Panc1 (cell line): ENCODE measurements around the gene ZER1. TPM values are rescaled to one million over a fixed set of nuclear protein-coding genes. Genes with fewer than 3 reads are reported as not detected.
A peak's percentile ranks its signal among the peaks of the same experiment; 100 is the strongest.

Experiments used
- ATAC-seq: fragments of 200-7000 bp; cut with Tn5 transposase; 2 replicates; pipeline ENCODE4 v1.9.1; 2020; ENCODE audit warnings: mild to moderate bottlenecking, moderate library complexity
- BruUV-seq: library from RNA; stranded (reverse); fragments of 400-500 nt; replicated peaks from 2 replicates; lab custom pipeline; 2021; lab: Mats Ljungman, UMichigan
- CTCF ChIA-PET: fragments of 300-600 bp; sonication (Branson Sonifier 250); formaldehyde crosslinking; loops from one replicate; lab custom pipeline; 2022; ENCODE audit warnings: antibody characterized with exemption; lab: Charles Lee
- POLR2A ChIA-PET: fragments of 300-600 bp; sonication (Branson Sonifier 250); formaldehyde crosslinking; loops from one replicate; lab custom pipeline; 2022; ENCODE audit warnings: antibody characterized with exemption; lab: Charles Lee
- DNase-seq: peaks from one replicate; pipeline ENCODE4 v3.0.0-alpha.2; 2010; ENCODE audit warnings: low read depth, low spot score
- H3K27ac ChIP-seq: 2 replicates; pipeline ENCODE4 v1.5.1; 2011; ENCODE audit warnings: mild to moderate bottlenecking, low read length, inconsistent platforms
- H3K27me3 ChIP-seq: fragments of 200-500 bp; sonication (Bioruptor generic); 2 replicates; pipeline ENCODE4 v1.6.0; 2014; ENCODE audit warnings: low read length, inconsistent platforms; ENCODE audit not compliant: control insufficient read depth, insufficient read depth
- H3K36me3 ChIP-seq: fragments of 200-500 bp; sonication (Bioruptor generic); 2 replicates; pipeline ENCODE4 v1.5.1; 2014; ENCODE audit warnings: inconsistent platforms, mild to moderate bottlenecking, low read length, moderate library complexity; ENCODE audit not compliant: control insufficient read depth, insufficient read depth
- H3K4me1 ChIP-seq: 2 replicates; pipeline ENCODE4 v1.5.1; 2011; ENCODE audit warnings: inconsistent platforms, mild to moderate bottlenecking, low read length, moderate library complexity; ENCODE audit not compliant: control insufficient read depth, insufficient read depth
- H3K4me3 ChIP-seq, 2 experiments: 2 replicates each; pipeline ENCODE4 v1.5.1; 2011 to 2012; ENCODE audit warnings: low read depth in 2 of 2, low read length in 2 of 2, mild to moderate bottlenecking in 2 of 2, inconsistent platforms in 1 of 2, moderate library complexity in 1 of 2
- H3K9me3 ChIP-seq: fragments of 200-500 bp; sonication (Bioruptor generic); 2 replicates; pipeline ENCODE4 v1.5.1; 2014; ENCODE audit warnings: low read depth, mild to moderate bottlenecking, inconsistent platforms, low read length, moderate library complexity; ENCODE audit not compliant: control insufficient read depth, insufficient read depth
- POLR2AphosphoS5 ChIP-seq: IDR thresholded peaks from 2 replicates; pipeline ENCODE4 v1.6.1; 2012; ENCODE audit warnings: mild to moderate bottlenecking, low read depth, low read length, moderate library complexity
- REST ChIP-seq, 2 experiments: IDR thresholded peaks; 2 replicates each; pipeline ENCODE4 v1.6.1; 2011 to 2012; ENCODE audit warnings: low read depth in 2 of 2, control low read depth in 1 of 2, low read length in 1 of 2, mild to moderate bottlenecking in 1 of 2, moderate library complexity in 1 of 2; ENCODE audit not compliant: insufficient read depth in 1 of 2
- SIN3A ChIP-seq: IDR thresholded peaks from 2 replicates; pipeline ENCODE4 v1.6.1; 2012; ENCODE audit warnings: low read depth, mild to moderate bottlenecking, low read length, moderate library complexity, borderline replicate concordance; ENCODE audit not compliant: insufficient read depth
- TCF7L2 ChIP-seq: IDR thresholded peaks from 2 replicates; pipeline ENCODE4 v1.6.1; 2011; ENCODE audit warnings: mild to moderate bottlenecking, low read depth, low read length, inconsistent platforms
- in situ Hi-C: cut with HindIII; loops from 2 replicates; pipeline ENCODE4 v1.10.0; 2016; ENCODE audit warnings: low sequenced_read_pairs, low pct_unique_long_range_greater_than_20kb
- intact Hi-C: fragments of 100-400 bp; cut with micrococcal nuclease; formaldehyde crosslinking; loops from one replicate; pipeline ENCODE4 v1.10.0; 2022; ENCODE audit not compliant: unreplicated experiment
- total RNA-seq: library from RNA; stranded (reverse); gene quantifications from one replicate; pipeline ENCODE4 v1.2.1, GENCODE V29; 2021; ENCODE audit not compliant: unreplicated experiment
- TF ChIP-seq, protein P1 (sequence below): fragments of 450-650 bp; IDR thresholded peaks from 2 replicates; pipeline ENCODE4 v1.5.1; 2017; ENCODE audit warnings: mild to moderate bottlenecking

Gene ZER1
- total RNA-seq, 1 experiment from 2014 or later, result 16.2 TPM

DNA sequence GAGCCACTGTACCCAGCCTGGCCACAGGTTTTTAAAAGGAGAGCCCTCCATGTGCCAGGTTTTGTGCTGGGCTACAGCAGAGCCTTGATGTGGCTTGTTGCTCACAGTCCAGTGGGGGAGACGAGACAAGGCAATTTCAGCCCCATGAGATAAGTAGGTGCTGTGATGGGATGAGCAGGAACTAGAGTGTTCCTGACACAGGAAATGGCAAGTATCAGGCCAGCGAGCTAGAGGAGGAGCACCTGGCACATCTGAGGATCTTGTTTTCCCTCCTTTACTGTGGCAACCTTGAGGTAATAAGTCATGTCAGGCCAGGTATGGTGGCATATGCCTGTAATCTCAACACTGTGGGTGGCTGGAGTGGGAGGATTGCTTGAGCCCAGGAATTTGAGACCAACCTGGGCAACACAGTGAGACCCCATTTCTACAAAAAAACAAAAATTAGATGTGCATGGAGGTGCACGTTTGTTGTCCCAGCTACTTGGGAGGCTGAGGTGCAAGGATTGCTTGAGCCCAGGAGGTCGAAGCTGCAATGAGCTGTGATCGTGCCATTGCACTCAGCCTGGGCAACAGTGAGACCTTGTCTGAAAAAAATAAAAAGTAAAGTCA, 44.0 kb downstream of the ZER1 start:
- no TSS peak for BruUV-seq
- no peak overlapping the region for H3K27ac ChIP-seq
- CTCF ChIA-PET, result no interaction called here
- peaks cover 6% of the 10 kb centered on the region for H3K4me1 ChIP-seq
- TF ChIP-seq POLR2AphosphoS5, result no peak
- no peaks in the 10 kb centered on the region for H3K9me3 ChIP-seq
- DNase-seq, result no peak
- intact Hi-C loops, result no loop called here
- POLR2A ChIA-PET, result no interaction called here
- peaks cover 3% of the 10 kb centered on the region; the same call in 1 of the 2 replicates for H3K36me3 ChIP-seq
- ATAC-seq, result no peak
- in situ Hi-C loops, result no loop called here
- no peak overlapping the region for H3K4me3 ChIP-seq
- H3K27me3 ChIP-seq, result no peaks in the 10 kb centered on the region

DNA sequence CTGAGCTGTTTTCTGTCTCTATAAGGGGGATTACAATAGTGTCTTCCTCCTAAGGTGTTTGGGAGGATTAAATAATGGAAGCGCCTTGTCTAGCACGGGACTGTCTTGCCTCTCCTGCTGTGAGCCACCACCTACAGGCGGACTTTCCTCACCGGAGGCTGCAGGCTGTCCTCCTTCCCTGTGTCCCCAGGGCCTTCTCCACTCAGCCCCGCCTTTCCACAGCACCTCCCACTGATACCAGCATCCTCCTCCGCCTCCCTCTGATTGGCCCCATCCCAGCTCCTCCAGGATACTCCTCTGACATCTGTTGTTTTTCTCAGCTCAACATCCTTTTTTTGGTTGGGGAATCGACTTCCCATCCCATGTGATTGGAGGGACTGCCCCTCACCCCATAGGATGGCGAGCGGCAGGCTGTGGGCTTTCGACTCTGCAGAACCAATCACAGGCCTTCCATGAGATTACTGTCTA, 46.9 kb downstream of the ZER1 start:
- Histone ChIP-seq H3K4me3 (peak overlapping the region; percentile 79 to 80), H3K27ac (peak overlapping the region; percentile 89), H3K36me3 (peaks cover 3% of the 10 kb centered on the region; the same call in 1 of the 2 replicates), H3K9me3 (no peaks in the 10 kb centered on the region), H3K27me3 (no peaks in the 10 kb centered on the region), H3K4me1 (peaks cover 6% of the 10 kb centered on the region)
- ChIA-PET POLR2A (no interaction called here), CTCF (no interaction called here)
- no peak for DNase-seq
- TF ChIP-seq REST (IDR thresholded peaks at IDR 0.05; ENCODE audit: insufficient read depth in 1 of 2, low read depth in 2 of 2, low read length in 1 of 2) (no peak), SIN3A (no peak), POLR2AphosphoS5 (no peak)
- TF ChIP-seq, protein P1, sequence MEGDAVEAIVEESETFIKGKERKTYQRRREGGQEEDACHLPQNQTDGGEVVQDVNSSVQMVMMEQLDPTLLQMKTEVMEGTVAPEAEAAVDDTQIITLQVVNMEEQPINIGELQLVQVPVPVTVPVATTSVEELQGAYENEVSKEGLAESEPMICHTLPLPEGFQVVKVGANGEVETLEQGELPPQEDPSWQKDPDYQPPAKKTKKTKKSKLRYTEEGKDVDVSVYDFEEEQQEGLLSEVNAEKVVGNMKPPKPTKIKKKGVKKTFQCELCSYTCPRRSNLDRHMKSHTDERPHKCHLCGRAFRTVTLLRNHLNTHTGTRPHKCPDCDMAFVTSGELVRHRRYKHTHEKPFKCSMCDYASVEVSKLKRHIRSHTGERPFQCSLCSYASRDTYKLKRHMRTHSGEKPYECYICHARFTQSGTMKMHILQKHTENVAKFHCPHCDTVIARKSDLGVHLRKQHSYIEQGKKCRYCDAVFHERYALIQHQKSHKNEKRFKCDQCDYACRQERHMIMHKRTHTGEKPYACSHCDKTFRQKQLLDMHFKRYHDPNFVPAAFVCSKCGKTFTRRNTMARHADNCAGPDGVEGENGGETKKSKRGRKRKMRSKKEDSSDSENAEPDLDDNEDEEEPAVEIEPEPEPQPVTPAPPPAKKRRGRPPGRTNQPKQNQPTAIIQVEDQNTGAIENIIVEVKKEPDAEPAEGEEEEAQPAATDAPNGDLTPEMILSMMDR, result no peak
- in situ Hi-C loops, result no loop called here
- peak; percentile 23 for ATAC-seq
- TSS peak; percentile 69 for BruUV-seq
- intact Hi-C loops, result no loop called here

DNA sequence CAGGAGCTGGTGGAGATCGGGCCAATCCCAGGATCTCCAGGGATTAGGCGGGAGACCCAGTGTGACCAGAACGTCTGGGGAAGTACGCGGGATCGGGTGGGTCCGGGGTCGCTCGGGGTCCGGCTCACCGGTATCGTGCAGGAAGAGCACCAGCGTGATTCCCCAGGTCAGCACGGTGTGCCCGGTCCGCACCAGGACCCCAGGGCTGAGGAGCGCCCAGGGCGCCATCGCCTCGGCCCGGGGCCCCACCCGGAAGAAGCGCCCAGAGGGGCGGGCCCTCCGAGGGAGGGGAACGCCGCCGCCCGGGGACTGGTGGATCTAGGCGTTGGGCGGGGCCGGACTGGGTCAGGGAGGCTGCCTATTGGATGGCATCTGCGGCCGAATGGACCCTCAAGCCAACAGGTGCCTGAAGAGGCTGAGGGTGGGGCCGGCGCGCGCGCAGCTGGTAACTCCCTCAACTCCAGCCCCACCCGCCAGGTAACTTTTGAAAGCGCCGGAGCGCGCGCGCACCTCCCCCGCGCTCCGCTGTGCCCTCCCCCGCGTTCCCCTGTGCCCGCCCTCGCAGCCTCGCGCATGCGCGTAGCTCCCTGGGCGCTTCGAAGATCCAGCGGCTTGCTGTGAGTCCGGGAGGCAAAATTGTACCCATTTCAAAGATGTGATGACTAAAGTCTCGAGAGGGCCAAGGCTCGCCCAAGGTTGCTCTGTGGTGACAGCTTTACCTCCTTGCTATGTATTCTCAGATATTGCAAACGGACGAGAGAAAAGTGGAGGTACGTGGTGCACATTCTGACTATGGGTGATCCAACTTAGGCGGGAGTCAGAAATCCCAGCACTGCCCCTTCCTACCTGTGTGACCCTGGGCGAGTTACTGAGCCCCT, 47.6 kb downstream of the ZER1 start, which contains the start of gene ZDHHC12:
Gene ZDHHC12 (minus strand): TSS at position 262 of the 878 bp plus-strand sequence. CDS start 34 bp downstream, at position 228.
- no TSS peak for BruUV-seq
- CTCF ChIA-PET, result interaction anchor here (0.5 kb wide), 1 partner anchor 94 kb away, joined by 5 read pairs; no protein-coding TSS in a partner anchor
- H3K9me3 ChIP-seq, result no peaks in the 10 kb centered on the region

More for the DNA sequence above, 47.6 kb downstream of the ZER1 start, which contains the start of gene ZDHHC12:
- in situ Hi-C loops (no loop called here), intact Hi-C loops (no loop called here)
- peaks cover 6% of the 10 kb centered on the region for H3K4me1 ChIP-seq
- DNase-seq, result peak; percentile 72
- peak within 1 kb of the TSS; percentile 89 for H3K27ac ChIP-seq
- POLR2A ChIA-PET, result no interaction called here
- peak within 1 kb of the TSS; percentile 79 to 82 for H3K4me3 ChIP-seq
- H3K36me3 ChIP-seq, result peaks cover 3% of the 10 kb centered on the region; the same call in 1 of the 2 replicates
- TF ChIP-seq POLR2AphosphoS5, result peak; percentile 86
- TF ChIP-seq, protein P1, result no peak
- TF ChIP-seq REST (IDR thresholded peaks at IDR 0.05; ENCODE audit: insufficient read depth in 1 of 2, low read depth in 2 of 2, low read length in 1 of 2), result no peak
- no peak for TF ChIP-seq TCF7L2
- TF ChIP-seq SIN3A, result peak; percentile 52; the same call in 1 of the 2 replicates
- peak; percentile 96 for ATAC-seq
- no peaks in the 10 kb centered on the region for H3K27me3 ChIP-seq
